ENCODE results near the gene FILIP1L.

The FILIP1L gene

GRCh38 chr3:99891610-99892285 lies 222.6 kb downstream of the FILIP1L start:
- no peak for DNase-seq (ENCODE audit: low read depth in 2 of 2)

GRCh38 chr3:99885851-99886250 lies 228.4 kb downstream of the FILIP1L start:
- no peak for DNase-seq (ENCODE audit: low read depth in 2 of 2)

- DNase-seq (ENCODE audit: low read depth in 2 of 2) = no peak
These were observed 229.2 kb downstream of the FILIP1L start for GRCh38 chr3:99885085-99885484.

- DNase-seq (ENCODE audit: low read depth in 2 of 2) = no peak
These were observed 229.8 kb downstream of the FILIP1L start for GRCh38 chr3:99884484-99884883.

- DNase-seq (ENCODE audit: low read depth in 2 of 2) = no peak
These were observed 230.6 kb downstream of the FILIP1L start for GRCh38 chr3:99883693-99884092.

GRCh38 chr3:99883138-99883461 lies 231.2 kb downstream of the FILIP1L start:
- DNase-seq (ENCODE audit: low read depth in 2 of 2) = no peak

GRCh38 chr3:99882436-99883137 lies 231.7 kb downstream of the FILIP1L start:
- DNase-seq (ENCODE audit: low read depth in 2 of 2) = no peak

GRCh38 chr3:99881121-99881524 lies 233.2 kb downstream of the FILIP1L start:
- no peak for DNase-seq (ENCODE audit: low read depth in 2 of 2)

- DNase-seq (ENCODE audit: low read depth in 2 of 2) = no peak
These were observed 235.0 kb downstream of the FILIP1L start for GRCh38 chr3:99879275-99879674.

GRCh38 chr3:99878005-99878404 lies 236.3 kb downstream of the FILIP1L start:
- no peak for DNase-seq (ENCODE audit: low read depth in 2 of 2)

GRCh38 chr3:99877031-99877579 lies 237.2 kb downstream of the FILIP1L start:
- no peak for DNase-seq (ENCODE audit: low read depth in 2 of 2)

GRCh38 chr3:99875929-99876841 lies 238.1 kb downstream of the FILIP1L start:
- peak; percentile 26 to 62 for DNase-seq (ENCODE audit: low read depth in 2 of 2)

GRCh38 chr3:99875581-99875928 lies 238.7 kb downstream of the FILIP1L start:
- no peak for DNase-seq (ENCODE audit: low read depth in 2 of 2)

GRCh38 chr3:99874237-99875002 lies 239.9 kb downstream of the FILIP1L start:
- DNase-seq (ENCODE audit: low read depth in 2 of 2) = no peak

- DNase-seq (ENCODE audit: low read depth in 2 of 2) = no peak
These were observed 240.8 kb downstream of the FILIP1L start for GRCh38 chr3:99873269-99874102.

GRCh38 chr3:99872923-99873254 lies 241.4 kb downstream of the FILIP1L start:
- no peak for DNase-seq (ENCODE audit: low read depth in 2 of 2)

- DNase-seq (ENCODE audit: low read depth in 2 of 2) = no peak
These were observed 242.9 kb downstream of the FILIP1L start for GRCh38 chr3:99871231-99872045.

GRCh38 chr3:99870712-99871111 lies 243.6 kb downstream of the FILIP1L start:
- no peak for DNase-seq (ENCODE audit: low read depth in 2 of 2)

- DNase-seq (ENCODE audit: low read depth in 2 of 2) = no peak
These were observed 244.7 kb downstream of the FILIP1L start for GRCh38 chr3:99869621-99870020.

- no peak for DNase-seq (ENCODE audit: low read depth in 2 of 2)
These were observed 246.0 kb downstream of the FILIP1L start for GRCh38 chr3:99868311-99868646.
